Heart right ventricle (tissue), 16 donors: Measurements from ENCODE around the gene ILDR2. TPM values are rescaled to one million over a fixed set of nuclear protein-coding genes. Genes with fewer than 3 reads are reported as not detected.
"Not testable (repeated sequence)": the region's sequence is repeated elsewhere in the genome, so short reads cannot be mapped to it uniquely, and the experiment has no call there.

ENCODE experiments used
- ATAC-seq, 8 donors: fragments of 200-7000 bp; cut with Tn5 transposase; one replicate each; pipeline ENCODE4 v1.9.1; 2020; ENCODE audit warnings: mild to moderate bottlenecking in 8 of 8, moderate library complexity in 8 of 8, moderate number of reproducible peaks in 1 of 8
- DNase-seq, 2 donors: peaks; one replicate each; pipeline ENCODE4 v3.0.0-alpha.2; 2020
- H3K27ac ChIP-seq, 10 donors: fragments of 200-600 bp; sonication (generic) in 2 of 10; one replicate each; pipeline versions ENCODE4 v1.5.0 to v1.8.0; 2020 to 2022; ENCODE audit warnings: mild to moderate bottlenecking in 3 of 10
- H3K27me3 ChIP-seq, 7 donors: fragments of 200-600 bp; one replicate each; pipeline ENCODE4 v1.8.0; 2021 to 2022; ENCODE audit warnings: mild to moderate bottlenecking in 2 of 7
- H3K36me3 ChIP-seq, 9 donors: fragments of 200-600 bp; sonication (generic) in 1 of 9; one replicate each; pipeline versions ENCODE4 v1.5.0 to v1.8.0; 2020 to 2022; ENCODE audit warnings: mild to moderate bottlenecking in 2 of 9
- H3K4me1 ChIP-seq, 9 donors: fragments of 200-600 bp; sonication (generic) in 1 of 9; one replicate each; pipeline versions ENCODE4 v1.5.0 to v1.8.0; 2020 to 2022; ENCODE audit warnings: mild to moderate bottlenecking in 4 of 9
- H3K4me3 ChIP-seq, 10 donors: fragments of 200-600 bp; sonication (generic) in 2 of 10; one replicate each; pipeline versions ENCODE4 v1.5.0 to v1.8.0; 2020 to 2022; ENCODE audit warnings: mild to moderate bottlenecking in 7 of 10, moderate library complexity in 2 of 10
- H3K9me3 ChIP-seq, 11 donors: fragments of 200-600 bp in 10 of 11; sonication (generic) in 2 of 11; one replicate each; pipeline versions ENCODE4 v1.5.0 to v1.8.0; 2013 to 2022; ENCODE audit warnings: mild to moderate bottlenecking in 2 of 11, control low read depth in 1 of 11, moderate library complexity in 1 of 11
- WGBS, 2 donors: extraction: QIAGEN DNeasy Blood & Tissue Kit; methylation state at CpG; one replicate each; pipeline ENCODE4 v1.1.7; 2013; ENCODE audit warnings: inconsistent platforms in 1 of 2; 5-methylcytosine and 5-hydroxymethylcytosine counted together
- intact Hi-C, 10 donors: fragments of 100-400 bp; cut with DNase I; formaldehyde crosslinking; loops; one replicate each; pipeline versions ENCODE4 v1.11.1 to v1.14.2; 2022
- polyA plus RNA-seq, 2 donors: library from polyadenylated mRNA; stranded (reverse); fragments of 200-250 nt; gene quantifications; one replicate each; pipeline ENCODE4 v1.2.3, GENCODE V29; 2013
- total RNA-seq, 10 donors: library from RNA; stranded (reverse); fragmentation: NEBNext Ultra II Directional in 3 of 10; extraction: Animal tissue kit (Norgen Biotek cat#: 25700) in 3 of 10; gene quantifications; one replicate each; pipeline versions ENCODE4 v1.2.1 to v1.2.4, GENCODE V29; 2021 to 2023
- TF ChIP-seq, protein P1 (sequence below), 9 donors: fragments of 200-600 bp; sonication (generic) in 2 of 9; IDR thresholded peaks; one replicate each; pipeline versions ENCODE4 v1.5.0 to v1.8.0; 2021 to 2022; ENCODE audit warnings: antibody characterized with exemption in 9 of 9, mild to moderate bottlenecking in 5 of 9, moderate library complexity in 1 of 9
- donor health status: Arrhythmogenic right ventricular cardiomyopathy.
- donor health status: ischemic (EF 13 %, LVEDD 7.1; RV severe dilation, severe dysfunction).
- donor health status: healthy with polysubstance abuse.
- donor health status: DM: no; HTN: yes; CAD: no.
- donor health status: DM: no; HTN: no; CAD: no.
- donor health status: ischemic (EF 25% LVEDD 6.9; RV normal size, moderate dysfunction).
- donor health status: ischemic (EF 25% LVEDD 5.7; RV mildly dilated, moderate dysfunction).
- donor health status: healthy.
- donor health status: DM: yes; HTN: yes; CAD: no.
- donor health status: Ischemic cardiomyopathy.
- donor health status: ischemic (EF 35%, LVEDD 5.7; RV mildly dilated, moderate dysfunction).
- donor health status: nonischemic (EF 11% LVEDD 7.7; RV severe dilation, severe dysfunction).
- donor health status: DM: yes; HTN: yes; CAD: no.
- donor health status: PGD.
- donor health status: ischemic (EF 29% LVEDD 5.4; RV normal size, mild dysfunction).
- donor health status: nonischemic (EF 23%, LVEDD 6.1; RV moderate dilation, normal function).

ILDR2 gene
- total and polyA plus RNA-seq, 12 donors: 0.29 to 12.6 (median 4.9) TPM

DNA sequence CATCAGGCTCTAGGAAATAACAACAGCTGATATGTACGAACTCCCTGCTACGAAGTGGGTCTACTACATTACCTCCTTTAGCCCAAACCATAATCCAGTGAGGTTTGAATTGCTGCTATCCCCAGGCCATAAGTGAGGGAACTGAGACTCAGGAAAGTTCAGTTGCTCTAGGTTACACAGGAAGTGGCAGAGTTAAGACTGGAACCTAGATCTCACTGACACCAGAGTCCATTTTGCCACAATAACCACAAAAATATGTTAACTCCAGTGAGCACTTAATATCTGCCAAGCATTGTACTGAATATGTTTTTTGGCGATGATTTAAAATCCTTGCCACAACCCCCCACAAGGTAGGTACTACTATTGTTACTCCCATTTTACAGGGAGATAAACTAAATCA is 90.4 kb downstream of the ILDR2 start:
- Histone ChIP-seq H3K4me1 (peaks cover 0 to 10% (median 6%) of the 10 kb centered on the region in 9 donors), H3K36me3 (no peaks in the 10 kb centered on the region), H3K27ac (no peak overlapping the region), H3K9me3 (no peaks in the 10 kb centered on the region), H3K27me3 (peaks cover 0 to 41% (median 30%) of the 10 kb centered on the region in 7 donors), H3K4me3 (no peak overlapping the region)
- intact Hi-C loops: loop anchor here in 8 of 10 donors (1.0 to 5.0 kb wide), 4 partner anchors 172 to 174 kb away; no protein-coding TSS in a partner anchor
- ATAC-seq: no peak
- TF ChIP-seq, protein P1, sequence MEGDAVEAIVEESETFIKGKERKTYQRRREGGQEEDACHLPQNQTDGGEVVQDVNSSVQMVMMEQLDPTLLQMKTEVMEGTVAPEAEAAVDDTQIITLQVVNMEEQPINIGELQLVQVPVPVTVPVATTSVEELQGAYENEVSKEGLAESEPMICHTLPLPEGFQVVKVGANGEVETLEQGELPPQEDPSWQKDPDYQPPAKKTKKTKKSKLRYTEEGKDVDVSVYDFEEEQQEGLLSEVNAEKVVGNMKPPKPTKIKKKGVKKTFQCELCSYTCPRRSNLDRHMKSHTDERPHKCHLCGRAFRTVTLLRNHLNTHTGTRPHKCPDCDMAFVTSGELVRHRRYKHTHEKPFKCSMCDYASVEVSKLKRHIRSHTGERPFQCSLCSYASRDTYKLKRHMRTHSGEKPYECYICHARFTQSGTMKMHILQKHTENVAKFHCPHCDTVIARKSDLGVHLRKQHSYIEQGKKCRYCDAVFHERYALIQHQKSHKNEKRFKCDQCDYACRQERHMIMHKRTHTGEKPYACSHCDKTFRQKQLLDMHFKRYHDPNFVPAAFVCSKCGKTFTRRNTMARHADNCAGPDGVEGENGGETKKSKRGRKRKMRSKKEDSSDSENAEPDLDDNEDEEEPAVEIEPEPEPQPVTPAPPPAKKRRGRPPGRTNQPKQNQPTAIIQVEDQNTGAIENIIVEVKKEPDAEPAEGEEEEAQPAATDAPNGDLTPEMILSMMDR (IDR thresholded peaks at IDR 0.05): no peak
- no peak for DNase-seq
- 94% methylated on average over 3 of the region's 3 CpGs for WGBS, 2 donors

DNA sequence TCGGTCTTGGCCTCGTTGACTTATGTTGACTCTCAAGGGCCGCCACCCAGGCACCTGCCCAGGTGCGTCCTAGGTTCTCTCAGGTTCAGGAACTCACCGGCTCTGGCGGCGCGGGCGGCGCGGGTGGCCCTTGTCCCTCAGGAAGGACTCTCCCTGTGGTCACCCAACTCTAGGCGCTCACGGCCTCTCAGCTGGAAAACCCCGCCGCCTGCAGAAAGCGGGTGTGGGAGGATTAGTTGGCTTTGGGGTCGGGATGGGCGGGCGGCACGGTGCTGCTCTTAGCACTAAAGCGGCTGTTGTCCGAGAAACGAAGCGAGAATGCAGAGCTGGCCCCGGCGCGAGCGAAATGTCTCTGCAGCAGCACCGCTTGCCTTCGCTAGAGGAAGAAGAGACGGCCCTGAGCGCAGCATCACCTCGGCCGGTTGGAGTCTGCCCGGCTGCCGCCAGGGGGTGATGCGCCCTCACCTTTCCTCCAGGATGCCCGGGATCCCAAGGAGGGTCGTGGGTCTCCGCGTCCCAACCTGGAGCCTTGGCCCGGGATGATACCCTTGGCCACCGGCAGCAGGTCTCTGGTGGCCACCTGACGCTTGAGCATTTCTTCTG is 91.2 kb downstream of the ILDR2 start:
- peaks cover 0 to 10% (median 6%) of the 10 kb centered on the region in 9 donors for H3K4me1 ChIP-seq
- DNase-seq (peak; percentile 37 to 49), ATAC-seq (peak; percentile 63 to 93 (median 80))
- TF ChIP-seq, protein P1 (IDR thresholded peaks at IDR 0.05): peak; percentile 33 to 75 (median 71)
- no peak overlapping the region for H3K27ac ChIP-seq
- no peaks in the 10 kb centered on the region for H3K36me3 ChIP-seq
- 10% methylated on average over 44 of the region's 44 CpGs for WGBS, 2 donors
- H3K4me3 ChIP-seq: peak overlapping the region in 4 of 10 donors; percentile 9 to 23 (median 14)
- intact Hi-C loops: loop anchor here in 7 of 10 donors (1.0 to 5.0 kb wide), 4 partner anchors 173 to 175 kb away; no protein-coding TSS in a partner anchor
- peaks cover 0 to 41% (median 30%) of the 10 kb centered on the region in 7 donors for H3K27me3 ChIP-seq
- no peaks in the 10 kb centered on the region for H3K9me3 ChIP-seq

DNA sequence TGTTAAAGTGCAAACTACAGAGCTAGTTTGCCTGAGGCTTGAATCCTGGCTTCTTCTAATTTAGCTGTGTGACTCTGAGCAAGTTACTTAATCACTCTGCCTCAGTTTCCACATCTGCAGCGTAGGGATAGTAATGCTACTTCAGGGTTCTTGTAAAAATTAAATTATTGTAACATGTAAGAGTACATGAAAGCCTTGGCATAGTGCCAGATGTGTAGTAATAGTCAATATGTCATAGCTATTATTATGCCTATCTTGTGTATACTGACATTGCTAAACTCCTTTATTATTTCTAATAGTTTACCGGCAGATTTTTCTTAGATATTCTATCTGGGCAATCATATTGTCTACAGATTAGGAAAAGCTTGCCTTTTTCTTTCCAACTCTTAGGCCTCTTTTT is 92.4 kb downstream of the ILDR2 start:
- no peak overlapping the region for H3K4me3 ChIP-seq
- no peaks in the 10 kb centered on the region for H3K36me3 ChIP-seq
- WGBS, 2 donors: 42 to 84% methylated on average over 2 of the region's 2 CpGs
- H3K27ac ChIP-seq: no peak overlapping the region
- TF ChIP-seq, protein P1 (IDR thresholded peaks at IDR 0.05): no peak
- H3K4me1 ChIP-seq: peaks cover 0 to 10% (median 6%) of the 10 kb centered on the region in 9 donors
- ATAC-seq (no peak), DNase-seq (no peak)
- peaks cover 0 to 41% (median 30%) of the 10 kb centered on the region in 7 donors for H3K27me3 ChIP-seq
- intact Hi-C loops: loop anchor here in 3 of 10 donors (2.0 to 5.0 kb wide), 2 partner anchors 174 to 176 kb away; no protein-coding TSS in a partner anchor
- H3K9me3 ChIP-seq: no peaks in the 10 kb centered on the region

DNA sequence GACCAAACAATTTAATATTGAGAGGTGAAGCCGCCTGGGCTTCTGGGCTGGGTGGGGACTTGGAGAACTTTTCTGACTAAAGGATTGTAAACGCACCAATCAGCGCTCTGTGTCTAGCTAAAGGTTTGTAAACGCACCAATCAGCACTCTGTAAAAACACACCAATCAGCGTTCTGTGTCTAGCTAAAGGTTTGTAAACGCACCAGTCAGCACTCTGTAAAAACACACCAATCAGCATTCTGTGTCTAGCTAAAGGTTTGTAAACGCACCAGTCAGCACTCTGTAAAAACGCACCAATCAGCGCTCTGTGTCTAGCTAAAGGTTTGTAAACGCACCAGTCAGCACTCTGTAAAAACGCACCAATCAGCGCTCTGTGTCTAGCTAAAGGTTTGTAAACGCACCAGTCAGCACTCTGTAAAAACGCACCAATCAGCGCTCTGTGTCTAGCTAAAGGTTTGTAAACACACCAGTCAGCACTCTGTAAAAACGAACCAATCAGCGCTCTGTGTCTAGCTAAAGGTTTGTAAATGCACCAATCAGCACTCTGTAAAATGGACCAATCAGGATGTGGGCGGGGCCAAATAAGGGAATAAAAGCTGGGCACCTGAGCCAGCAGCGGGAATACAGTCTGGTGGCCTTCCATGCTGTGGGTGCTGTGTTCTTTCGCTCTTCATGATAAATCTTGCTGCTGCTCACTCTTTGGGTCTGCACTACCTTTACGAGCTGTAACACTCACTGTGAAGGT is 97.0 kb downstream of the ILDR2 start:
- not testable (repeated sequence) for H3K4me3 ChIP-seq, DNase-seq, H3K9me3 ChIP-seq, ATAC-seq, H3K27ac ChIP-seq, H3K36me3 ChIP-seq
- H3K27me3 ChIP-seq: peaks cover 0 to 14% (median under 1%) of the 10 kb centered on the region in 7 donors
- peaks cover 0 to 27% (median 24%) of the 10 kb centered on the region in 9 donors for H3K4me1 ChIP-seq
- 94 to 96% methylated on average over 15 to 16 of the region's 21 CpGs for WGBS, 2 donors
- intact Hi-C loops: loop anchor here in 1 of 10 donors (5.0 kb wide), 1 partner anchor 36 kb away; no protein-coding TSS in a partner anchor
